ENCODE results near the gene SLC7A4. TPM values are rescaled to one million over a fixed set of nuclear protein-coding genes. Genes with fewer than 3 reads are reported as not detected.

Gene SLC7A4
- total RNA-seq, 1 experiment from 2014 or later: not detected

DNA sequence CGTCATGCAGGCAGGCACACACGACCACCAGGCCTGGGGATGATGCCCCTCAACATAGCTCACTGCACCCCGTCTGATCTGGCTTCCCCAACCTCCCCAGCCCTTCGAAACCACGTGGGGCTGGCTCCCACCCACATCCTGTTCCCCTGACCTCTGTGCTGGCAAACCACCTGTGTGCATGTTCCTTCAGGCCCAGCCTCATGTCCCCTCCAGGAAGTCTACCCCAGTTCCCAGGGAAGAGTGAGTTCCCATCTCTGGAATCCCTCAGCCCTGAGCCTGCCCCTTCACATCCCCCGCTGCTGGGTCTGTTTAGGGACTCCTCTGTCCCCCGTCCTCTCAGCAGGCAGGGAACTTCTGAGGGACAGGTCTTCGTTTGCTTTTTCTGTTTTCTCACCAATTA is 7.1 kb downstream of the SLC7A4 start:
- Histone ChIP-seq H2AFZ (ENCODE audit: low read depth, low read length, poor library complexity, severe bottlenecking) (no peak overlapping the region), H3K27ac (ENCODE audit: low read depth, low read length) (no peak overlapping the region), H3K9me2 (ENCODE audit: insufficient read depth) (no peaks in the 10 kb centered on the region), H3K4me3 (replicated peaks in 1 of 2; ENCODE audit: low read depth in 1 of 2, low read length in 2 of 2) (no peak overlapping the region), H3K9me3 (ENCODE audit: control insufficient read depth in 1 of 2, insufficient read depth in 1 of 2, low read depth in 1 of 2, low read length in 2 of 2) (no peaks in the 10 kb centered on the region), H3K79me2 (ENCODE audit: insufficient read depth, low read length) (no peaks in the 10 kb centered on the region), H4K20me1 (ENCODE audit: insufficient read depth) (no peaks in the 10 kb centered on the region), H3K9ac (ENCODE audit: low read length) (no peak overlapping the region), H3K27me3 (ENCODE audit: insufficient read depth, low read length) (no peaks in the 10 kb centered on the region), H3K4me2 (ENCODE audit: low read length) (no peak overlapping the region), H3K4me1 (ENCODE audit: control insufficient read depth in 1 of 2, insufficient read depth in 2 of 2, low read length in 2 of 2) (no peaks in the 10 kb centered on the region), H3K36me3 (ENCODE audit: control insufficient read depth in 1 of 2, insufficient read depth in 2 of 2, low read length in 2 of 2) (no peaks in the 10 kb centered on the region)
- no peak for ATAC-seq
- POLR2A ChIA-PET: interaction anchor here (0.7 kb wide), 1 partner anchor 13 kb away, joined by 3 read pairs; no protein-coding TSS in a partner anchor
- TF ChIP-seq EZH2 (IDR thresholded peaks at IDR 0.05): no peak
- no peak for TF ChIP-seq SP1 (IDR thresholded peaks at IDR 0.05; ENCODE audit: low read depth)
- TF ChIP-seq ZNF274 (IDR thresholded peaks at IDR 0.05; ENCODE audit: low read depth, low read length): no peak
- TF ChIP-seq POLR2AphosphoS5 (IDR thresholded peaks at IDR 0.05; ENCODE audit: low read depth, low read length): no peak
- no peak for TF ChIP-seq POLR2A (IDR thresholded peaks at IDR 0.05; ENCODE audit: borderline replicate concordance, extremely low read depth, insufficient read depth, insufficient read length)
- TF ChIP-seq ZFX (IDR thresholded peaks at IDR 0.05): no peak
- TF ChIP-seq, protein P1, sequence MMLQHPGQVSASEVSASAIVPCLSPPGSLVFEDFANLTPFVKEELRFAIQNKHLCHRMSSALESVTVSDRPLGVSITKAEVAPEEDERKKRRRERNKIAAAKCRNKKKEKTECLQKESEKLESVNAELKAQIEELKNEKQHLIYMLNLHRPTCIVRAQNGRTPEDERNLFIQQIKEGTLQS (IDR thresholded peaks at IDR 0.05): no peak
- TF ChIP-seq YY1 (IDR thresholded peaks at IDR 0.05; ENCODE audit: extremely low read depth, insufficient replicate concordance, low read depth, low read length): no peak
- TF ChIP-seq, protein P2, sequence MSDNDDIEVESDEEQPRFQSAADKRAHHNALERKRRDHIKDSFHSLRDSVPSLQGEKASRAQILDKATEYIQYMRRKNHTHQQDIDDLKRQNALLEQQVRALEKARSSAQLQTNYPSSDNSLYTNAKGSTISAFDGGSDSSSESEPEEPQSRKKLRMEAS (IDR thresholded peaks at IDR 0.05): no peak
- TF ChIP-seq FOSL1 (IDR thresholded peaks at IDR 0.05; ENCODE audit: low read depth): no peak
- TF ChIP-seq JUND (IDR thresholded peaks at IDR 0.05): no peak
- no peak for TF ChIP-seq CEBPB (IDR thresholded peaks at IDR 0.05; ENCODE audit: low read depth)
- no peak for TF ChIP-seq ELF1 (IDR thresholded peaks at IDR 0.05; ENCODE audit: borderline replicate concordance, low read depth)
- TF ChIP-seq TCF7L2 (IDR thresholded peaks at IDR 0.05; ENCODE audit: borderline replicate concordance, extremely low read depth, insufficient read depth, insufficient read length): no peak
- no peak for TF ChIP-seq SRF (IDR thresholded peaks at IDR 0.05; ENCODE audit: low read depth)
- TF ChIP-seq EGR1 (IDR thresholded peaks at IDR 0.05; ENCODE audit: low read depth): no peak
- TF ChIP-seq EZH2phosphoT487 (IDR thresholded peaks at IDR 0.05; ENCODE audit: borderline replicate concordance): no peak
- TF ChIP-seq, protein P3, sequence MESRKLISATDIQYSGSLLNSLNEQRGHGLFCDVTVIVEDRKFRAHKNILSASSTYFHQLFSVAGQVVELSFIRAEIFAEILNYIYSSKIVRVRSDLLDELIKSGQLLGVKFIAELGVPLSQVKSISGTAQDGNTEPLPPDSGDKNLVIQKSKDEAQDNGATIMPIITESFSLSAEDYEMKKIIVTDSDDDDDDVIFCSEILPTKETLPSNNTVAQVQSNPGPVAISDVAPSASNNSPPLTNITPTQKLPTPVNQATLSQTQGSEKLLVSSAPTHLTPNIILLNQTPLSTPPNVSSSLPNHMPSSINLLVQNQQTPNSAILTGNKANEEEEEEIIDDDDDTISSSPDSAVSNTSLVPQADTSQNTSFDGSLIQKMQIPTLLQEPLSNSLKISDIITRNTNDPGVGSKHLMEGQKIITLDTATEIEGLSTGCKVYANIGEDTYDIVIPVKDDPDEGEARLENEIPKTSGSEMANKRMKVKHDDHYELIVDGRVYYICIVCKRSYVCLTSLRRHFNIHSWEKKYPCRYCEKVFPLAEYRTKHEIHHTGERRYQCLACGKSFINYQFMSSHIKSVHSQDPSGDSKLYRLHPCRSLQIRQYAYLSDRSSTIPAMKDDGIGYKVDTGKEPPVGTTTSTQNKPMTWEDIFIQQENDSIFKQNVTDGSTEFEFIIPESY (IDR thresholded peaks at IDR 0.05; ENCODE audit: extremely low read depth, insufficient replicate concordance, low read length): no peak
- no TSS peak for BruUV-seq (replicated peaks)
- no peak for DNase-seq (ENCODE audit: low read depth, low spot score)
- CTCF ChIA-PET: no interaction called here
- intact Hi-C loops (cut with micrococcal nuclease): no loop called here
- RAD21 ChIA-PET (ENCODE audit: low non-redundant PET in 1 of 2, low total read pairs in 2 of 2, uncharacterized antibody in 2 of 2, unreplicated experiment in 2 of 2): no interaction called here
